RPMI7951 (cell line): ENCODE data around the gene CLEC16A. TPM values are rescaled to one million over a fixed set of nuclear protein-coding genes. Genes with fewer than 3 reads are reported as not detected.
"Not testable (repeated sequence)": the region's sequence is repeated elsewhere in the genome, so short reads cannot be mapped to it uniquely, and the experiment has no call there.

Experiments
- DNase-seq: peaks from one replicate; pipeline ENCODE4 v3.0.0-alpha.2; 2012; ENCODE audit warnings: low read depth
- total RNA-seq: library from RNA; depleted of rRNA; stranded (reverse); fragments of >200 nt; shearing (Covaris generic); gene quantifications from 2 replicates; pipeline ENCODE4 v1.2.3, GENCODE V29; 2014; rRNA removed

The CLEC16A gene
- total RNA-seq, 1 experiment from 2014 or later: 8.8 TPM

DNA sequence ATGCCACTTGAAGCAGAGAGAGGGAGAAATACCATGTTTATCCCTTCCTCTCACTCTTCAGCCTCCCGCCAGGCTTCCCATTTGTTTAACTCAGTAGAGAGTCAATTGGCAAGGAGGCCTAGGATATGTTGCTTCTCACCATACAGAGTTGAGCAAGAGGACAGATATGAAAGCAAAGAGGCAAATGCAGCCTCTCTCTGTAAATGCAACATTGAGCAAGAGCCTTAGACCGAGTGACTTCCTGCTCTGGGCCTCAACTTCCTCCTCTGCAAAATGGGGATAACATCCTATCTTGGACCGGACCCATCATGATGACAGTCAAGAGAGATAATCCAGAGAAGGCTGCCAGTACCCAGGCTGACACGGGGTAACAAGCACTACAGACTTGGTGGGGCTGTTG is 274.8 kb downstream of the CLEC16A start:
- DNase-seq: no peak

DNA sequence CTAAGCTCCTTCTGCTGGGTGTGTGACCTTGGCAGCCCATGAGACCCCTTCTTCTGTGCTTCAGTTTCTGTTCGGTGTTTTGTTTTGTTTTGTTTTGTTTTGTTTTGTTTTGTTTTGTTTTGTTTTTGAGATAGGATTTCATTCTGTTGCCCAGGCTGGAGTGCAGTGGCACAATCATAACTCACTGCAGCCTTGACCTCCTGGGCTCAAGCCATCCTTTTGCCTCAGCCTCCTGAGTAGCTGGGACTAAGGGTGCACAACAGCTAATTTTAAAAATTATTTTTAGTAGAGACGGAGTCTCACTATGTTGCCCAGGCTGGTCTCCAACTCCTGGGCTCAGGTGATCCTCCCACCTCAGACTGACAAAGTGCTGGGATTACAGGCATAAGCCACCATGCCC is 276.1 kb downstream of the CLEC16A start:
- DNase-seq: not testable (repeated sequence)

DNA sequence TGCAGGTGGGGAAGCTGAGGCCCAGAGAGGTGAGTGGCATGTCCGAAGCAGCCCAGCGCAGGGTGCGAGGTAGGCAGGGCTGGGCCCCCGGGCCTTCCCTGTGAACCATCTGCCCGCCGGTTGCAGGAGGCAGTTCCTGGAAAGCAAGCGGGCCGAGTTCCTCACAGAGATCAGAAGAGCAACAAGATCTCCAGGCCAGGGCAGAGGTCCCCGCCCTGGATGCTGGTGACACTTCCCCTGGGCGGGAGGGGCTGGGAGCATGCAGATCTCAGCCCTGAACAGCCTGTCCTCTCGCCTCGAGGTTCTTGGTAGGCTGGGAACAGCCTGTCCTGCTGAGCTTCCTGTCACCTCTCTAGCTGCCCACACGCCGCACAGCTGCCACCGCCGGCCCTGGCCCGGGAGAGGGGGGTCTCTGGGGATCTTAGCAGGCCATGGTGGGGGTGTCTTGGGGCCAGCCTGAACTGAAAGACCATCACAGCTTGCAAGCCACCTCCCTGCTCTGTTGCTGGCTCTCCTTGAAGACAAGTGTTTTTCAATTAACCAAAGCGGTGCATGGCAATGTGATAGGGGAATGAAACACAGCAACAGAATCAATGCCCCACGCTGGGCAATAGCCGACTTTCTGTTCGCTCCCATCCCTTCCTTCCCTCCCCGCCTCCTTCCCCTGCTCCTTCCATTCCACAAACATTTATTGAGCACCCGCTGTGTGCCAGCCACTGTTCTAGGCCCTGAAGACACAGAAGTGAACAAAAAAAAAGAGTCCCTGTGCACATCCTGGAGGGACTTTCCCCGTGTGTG is 279.9 kb downstream of the CLEC16A start:
- DNase-seq: no peak

DNA sequence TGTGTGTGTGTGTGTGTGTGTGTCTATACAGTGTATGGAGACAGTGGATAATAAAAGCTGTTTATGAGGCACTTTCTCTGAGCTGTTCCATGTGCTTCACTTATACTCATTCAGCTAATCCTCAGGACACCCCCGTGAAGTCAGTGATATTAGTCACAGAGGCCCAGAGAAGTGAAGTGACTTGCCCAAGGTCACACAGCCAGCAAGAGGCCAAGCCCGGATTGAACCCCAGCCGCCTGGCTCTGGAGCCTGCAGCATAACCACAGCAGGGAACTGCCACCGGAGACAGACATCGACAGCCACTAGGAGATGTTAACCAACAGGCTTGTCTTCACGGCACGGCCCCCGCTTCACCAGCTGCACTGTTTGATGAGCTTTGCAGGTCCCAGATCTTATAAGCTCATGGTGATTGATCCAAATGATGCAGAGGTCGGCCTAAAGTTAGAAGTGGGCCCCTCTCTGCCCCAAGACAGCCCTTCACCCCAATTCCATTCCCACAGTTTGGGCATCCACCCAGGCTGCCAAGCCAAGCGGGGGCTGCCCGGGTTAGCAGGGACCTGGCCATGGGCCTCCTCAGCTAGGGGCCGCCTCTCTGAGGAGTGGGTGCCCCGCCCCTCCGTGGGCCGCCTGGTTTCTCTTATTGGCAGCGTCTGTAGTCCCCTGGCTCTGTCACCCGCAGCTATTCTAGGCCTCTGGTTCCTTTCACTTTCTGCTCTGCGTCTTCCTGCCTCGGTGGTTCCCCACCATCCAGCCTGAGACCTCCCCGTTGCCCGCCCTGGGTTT is 280.7 kb downstream of the CLEC16A start:
- no peak for DNase-seq

DNA sequence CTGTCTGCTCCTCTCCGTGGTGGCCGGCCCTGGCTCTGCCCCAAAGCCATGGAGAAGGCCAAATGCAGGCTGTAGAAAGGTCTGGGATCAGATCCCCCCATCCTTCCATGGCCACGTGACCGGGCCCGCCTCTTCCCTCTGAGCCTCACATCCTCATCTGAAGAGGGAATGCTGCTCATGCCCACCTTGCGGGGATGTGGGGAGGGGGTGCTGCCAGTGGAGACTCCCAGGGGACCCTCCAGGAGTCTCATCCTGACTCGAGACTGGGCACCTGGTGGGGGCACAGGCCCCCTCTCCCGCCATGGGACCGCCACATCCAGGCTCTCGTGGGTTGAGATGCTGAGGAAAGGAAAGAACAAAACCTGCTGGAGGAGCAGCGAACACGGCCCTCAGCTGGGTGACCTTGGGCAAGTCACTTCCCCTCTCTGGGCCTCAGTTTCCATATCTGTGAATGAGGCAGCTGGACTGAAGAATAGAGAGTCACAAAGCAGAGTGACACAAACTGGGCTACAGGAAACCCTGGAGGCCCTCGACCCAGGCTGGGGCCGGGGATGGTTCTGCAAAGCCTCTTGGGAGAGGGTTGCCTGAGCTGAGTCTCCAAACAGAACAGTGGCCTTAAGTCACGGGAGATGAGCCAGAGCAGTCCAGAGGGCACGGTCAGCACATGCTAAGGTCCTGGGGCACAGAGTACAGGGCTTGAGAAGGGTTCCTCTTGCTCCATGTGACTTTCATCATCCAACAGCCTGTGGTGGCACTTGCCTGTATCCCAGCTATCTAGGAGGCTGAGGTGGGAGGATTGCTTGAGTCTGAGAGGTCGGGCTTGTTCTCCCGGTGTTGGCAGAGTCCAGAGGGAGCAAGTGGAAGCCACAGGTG is 281.5 kb downstream of the CLEC16A start:
- no peak for DNase-seq

DNA sequence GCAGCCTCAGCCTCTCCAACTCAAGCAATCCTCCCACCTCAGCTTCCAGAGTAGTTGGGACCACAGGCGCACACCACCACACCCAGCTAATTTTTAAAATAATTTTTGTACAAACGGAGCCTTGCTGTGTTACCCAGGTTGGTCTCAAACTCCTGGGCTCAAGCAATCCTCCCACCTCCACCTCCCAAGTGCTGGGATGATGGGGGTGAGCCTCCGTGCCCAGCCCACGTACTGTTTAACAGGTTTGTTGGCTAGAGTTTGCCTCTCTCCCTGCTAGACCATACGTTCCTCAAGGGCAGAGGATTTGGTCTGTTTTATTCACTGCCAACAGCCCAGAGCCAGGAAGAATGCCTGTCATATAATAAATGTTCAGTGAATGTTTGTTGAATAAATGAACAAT is 285.1 kb downstream of the CLEC16A start:
- DNase-seq: no peak

DNA sequence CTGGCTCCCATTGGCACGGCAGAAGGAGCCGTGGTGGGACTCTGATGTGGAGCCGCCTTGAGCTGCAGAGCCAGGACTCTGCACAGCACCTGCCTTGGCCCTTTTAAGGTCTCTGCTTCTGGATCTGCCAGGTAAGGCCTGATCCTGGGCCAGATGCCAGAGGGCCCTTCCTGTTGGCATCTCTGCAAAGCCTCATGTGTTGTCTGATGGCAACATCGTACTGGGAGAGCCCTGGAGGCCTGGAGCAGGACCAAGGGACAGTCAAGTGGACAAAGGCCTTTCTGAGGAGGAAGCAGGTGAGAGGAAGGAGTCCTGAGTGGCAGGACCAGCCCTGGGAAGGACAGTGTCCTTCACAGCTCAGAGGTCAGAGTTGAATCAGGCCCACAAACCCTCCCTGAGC is 285.5 kb downstream of the CLEC16A start:
- DNase-seq: no peak

DNA sequence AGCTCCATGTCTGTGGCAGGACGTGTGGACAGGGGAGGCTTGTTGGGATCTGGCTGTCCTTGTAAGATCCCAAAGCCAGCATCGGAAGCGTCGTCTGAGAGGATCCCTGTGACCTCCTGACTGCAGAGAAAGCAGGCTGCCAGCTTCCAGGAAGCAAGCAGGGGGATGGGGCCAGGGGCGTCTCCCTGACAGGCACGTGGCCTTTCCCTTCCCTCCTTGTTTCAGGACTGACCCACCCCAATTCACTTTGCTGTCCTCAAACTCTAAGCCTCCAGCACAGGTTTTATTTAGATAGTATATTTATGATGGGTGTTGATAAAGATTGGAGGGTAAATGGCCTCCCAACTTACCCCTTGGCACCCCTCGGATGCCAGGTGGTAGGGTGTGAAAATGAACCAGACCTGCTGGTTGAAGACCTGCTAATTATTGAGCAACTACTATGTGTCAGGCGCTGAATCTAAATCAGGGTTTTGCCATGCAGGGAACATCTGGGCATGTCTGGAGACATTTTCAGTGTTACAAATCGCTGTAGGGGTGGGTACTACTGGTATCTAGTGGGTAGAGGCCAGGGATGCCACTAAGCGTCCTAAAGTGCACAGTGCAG is 287.1 kb downstream of the CLEC16A start:
- DNase-seq: no peak

Other genes starting within 250 kb of the CLEC16A start
- not detected in 2 replicates for gene TEKT5, start 249.6 kb upstream of the CLEC16A start, total RNA-seq
- gene NUBP1, start 200.7 kb upstream of the CLEC16A start, total RNA-seq: 31.8 and 35.1 TPM in 2 replicates
- not detected in 2 replicates for gene TVP23A, start 125.8 kb upstream of the CLEC16A start, total RNA-seq
- 0.12 and 0.49 TPM in 2 replicates for gene CIITA, start 67.4 kb upstream of the CLEC16A start, total RNA-seq
- 39.4 and 44.8 TPM in 2 replicates for gene DEXI, start 2.1 kb upstream of the CLEC16A start, total RNA-seq